Measurements from ENCODE around the gene RAB35.

DNA sequence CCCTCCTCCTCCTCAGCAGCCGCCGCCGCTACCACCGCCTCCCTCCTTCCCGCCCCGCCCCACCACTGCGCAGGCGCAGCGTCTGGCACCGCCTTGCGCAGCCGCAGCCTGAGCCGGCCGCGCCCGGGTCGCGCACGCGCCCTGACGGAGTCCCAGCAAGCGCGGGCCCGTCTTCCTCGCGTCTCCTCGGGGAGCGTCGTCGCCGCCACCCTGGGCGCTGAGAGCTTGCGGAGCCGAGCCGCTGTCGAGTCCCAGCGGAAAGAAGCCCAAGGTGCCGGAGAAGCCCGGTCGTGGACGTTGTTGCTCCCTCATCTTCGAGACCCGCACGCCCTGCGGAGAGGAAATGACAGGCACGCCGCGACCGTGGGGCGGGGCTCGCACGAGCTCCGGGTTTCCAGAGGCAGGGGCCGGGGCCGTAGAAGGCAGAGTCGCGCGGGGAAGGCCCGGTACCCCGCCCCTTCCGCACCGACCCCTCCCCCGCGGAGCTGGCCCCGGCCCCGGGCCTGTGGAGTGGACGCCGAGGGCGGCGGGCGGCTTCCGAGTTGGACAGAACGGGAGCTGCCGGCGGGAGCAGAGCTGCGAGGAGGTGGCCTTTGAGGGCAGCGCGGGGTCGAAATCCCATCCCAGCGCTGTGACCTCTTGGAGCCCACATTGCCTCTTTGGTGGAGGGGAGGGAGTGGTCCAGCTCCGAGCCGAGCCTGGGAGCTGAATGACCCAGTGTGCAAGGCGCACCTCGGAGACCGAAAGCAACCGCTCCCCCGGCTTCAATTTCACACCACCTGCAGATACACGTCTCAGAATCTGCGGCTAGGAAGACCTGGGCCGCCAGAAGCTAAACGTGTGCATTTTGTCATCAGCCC, 469 bp upstream of the RAB35 start:
- TF ChIP-seq EZH2 (IDR thresholded peaks at IDR 0.05; ENCODE audit: borderline replicate concordance, insufficient read depth, low read depth, low read length, poor library complexity, severe bottlenecking): no peak
- TF ChIP-seq, protein P1, sequence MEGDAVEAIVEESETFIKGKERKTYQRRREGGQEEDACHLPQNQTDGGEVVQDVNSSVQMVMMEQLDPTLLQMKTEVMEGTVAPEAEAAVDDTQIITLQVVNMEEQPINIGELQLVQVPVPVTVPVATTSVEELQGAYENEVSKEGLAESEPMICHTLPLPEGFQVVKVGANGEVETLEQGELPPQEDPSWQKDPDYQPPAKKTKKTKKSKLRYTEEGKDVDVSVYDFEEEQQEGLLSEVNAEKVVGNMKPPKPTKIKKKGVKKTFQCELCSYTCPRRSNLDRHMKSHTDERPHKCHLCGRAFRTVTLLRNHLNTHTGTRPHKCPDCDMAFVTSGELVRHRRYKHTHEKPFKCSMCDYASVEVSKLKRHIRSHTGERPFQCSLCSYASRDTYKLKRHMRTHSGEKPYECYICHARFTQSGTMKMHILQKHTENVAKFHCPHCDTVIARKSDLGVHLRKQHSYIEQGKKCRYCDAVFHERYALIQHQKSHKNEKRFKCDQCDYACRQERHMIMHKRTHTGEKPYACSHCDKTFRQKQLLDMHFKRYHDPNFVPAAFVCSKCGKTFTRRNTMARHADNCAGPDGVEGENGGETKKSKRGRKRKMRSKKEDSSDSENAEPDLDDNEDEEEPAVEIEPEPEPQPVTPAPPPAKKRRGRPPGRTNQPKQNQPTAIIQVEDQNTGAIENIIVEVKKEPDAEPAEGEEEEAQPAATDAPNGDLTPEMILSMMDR (IDR thresholded peaks at IDR 0.05): no peak
